ENCODE measurements around the gene AK9.
A peak's percentile ranks its signal among the peaks of the same experiment; 100 is the strongest.
"Not testable (repeated sequence)": the region's sequence is repeated elsewhere in the genome, so short reads cannot be mapped to it uniquely, and the experiment has no call there.

AK9 gene

DNA sequence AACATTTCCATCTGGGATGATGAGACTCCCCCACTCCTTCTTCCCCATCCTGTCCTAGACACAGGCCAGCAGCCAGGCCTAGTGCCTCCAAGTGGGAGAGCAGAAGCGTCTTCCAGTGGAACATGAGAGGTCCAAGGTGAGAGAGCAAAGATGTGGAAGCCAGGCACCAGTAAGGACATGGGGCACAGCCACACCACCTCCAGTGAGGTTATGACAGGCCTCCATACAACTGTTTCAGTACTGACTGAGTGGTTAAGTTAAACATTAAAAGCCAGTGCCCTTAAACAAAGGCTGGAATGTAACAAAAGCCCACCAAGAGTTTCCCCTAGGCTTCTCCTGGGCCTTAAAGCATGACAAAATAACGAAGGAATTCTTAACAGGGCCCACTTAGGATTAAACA, 213.3 kb downstream of the AK9 start:
- DNase-seq = no peak

DNA sequence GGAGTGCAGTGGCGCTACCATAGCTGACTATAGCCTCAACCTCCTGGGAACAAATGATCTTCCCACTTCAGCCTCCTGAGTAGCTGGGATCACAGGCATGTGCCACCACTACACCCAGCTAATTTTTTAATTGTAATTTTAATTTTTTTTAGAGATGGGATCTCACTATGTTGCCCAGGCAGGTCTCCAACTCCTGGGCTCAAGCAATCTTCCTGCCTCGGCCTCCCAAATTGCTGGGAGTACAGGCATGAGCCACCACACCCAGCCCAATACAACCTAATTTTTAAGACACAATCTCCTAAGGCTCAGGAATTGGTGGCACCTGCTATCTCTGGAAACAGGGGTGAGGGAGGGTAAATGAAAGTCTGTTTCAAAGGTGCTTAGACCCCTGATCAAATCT, 213.8 kb downstream of the AK9 start:
- no peak for DNase-seq

DNA sequence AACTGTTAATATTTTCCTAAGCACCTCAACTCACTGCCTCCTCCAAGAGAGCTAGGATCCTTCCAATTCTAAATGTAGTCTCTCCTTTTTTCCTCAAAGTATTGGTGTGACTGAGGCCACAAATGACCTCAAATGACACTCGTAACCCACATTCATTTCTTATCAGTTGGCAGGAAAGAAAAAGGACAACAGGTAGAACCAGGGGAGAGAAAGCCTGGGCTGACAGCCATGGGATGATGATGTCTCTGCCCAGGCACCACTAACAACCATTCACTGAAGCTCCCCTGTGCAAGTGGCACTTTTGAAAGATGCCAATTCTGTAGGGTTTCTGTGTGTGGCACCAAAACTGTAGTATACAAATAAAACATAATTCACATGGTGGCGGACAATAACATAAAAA, 215.4 kb downstream of the AK9 start:
- DNase-seq = no peak

DNA sequence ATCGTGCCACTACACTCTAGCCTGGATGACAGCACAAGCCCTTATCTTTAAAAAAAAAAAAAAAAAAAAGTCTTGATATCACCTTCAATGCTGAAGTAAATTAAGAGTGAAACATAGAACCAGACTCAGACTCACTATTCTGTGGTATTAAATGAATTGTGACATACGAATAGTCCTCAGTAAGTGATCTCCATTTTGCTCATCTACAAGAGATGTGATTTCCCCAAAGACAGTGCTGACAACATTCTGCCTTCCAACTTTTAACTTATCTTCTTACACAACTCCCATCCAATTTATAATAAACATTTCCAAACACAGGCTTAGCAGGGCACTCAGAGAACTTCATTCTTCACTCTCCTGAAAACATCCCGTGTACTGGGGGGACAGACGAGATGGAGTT, 216.0 kb downstream of the AK9 start:
- no peak for DNase-seq

DNA sequence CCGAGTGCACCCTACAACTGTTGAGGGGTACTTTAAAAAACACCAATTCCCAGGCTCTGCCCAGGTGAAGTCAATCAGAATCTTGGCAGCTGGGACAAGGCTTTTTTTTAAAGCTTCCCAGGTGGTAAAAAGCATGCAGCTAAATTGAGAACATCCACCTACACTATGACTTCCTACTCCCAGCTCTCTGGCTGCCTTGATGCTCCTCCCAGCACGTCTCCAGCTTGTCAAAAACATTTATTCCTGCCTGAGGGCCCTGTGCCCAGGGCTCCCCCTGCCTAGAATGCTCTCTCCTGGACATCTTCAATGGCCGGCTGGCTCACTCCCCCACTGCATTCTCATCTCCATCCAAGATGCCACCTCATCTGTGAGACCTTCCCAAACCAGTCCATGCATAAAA, 217.9 kb downstream of the AK9 start:
- no peak for DNase-seq

DNA sequence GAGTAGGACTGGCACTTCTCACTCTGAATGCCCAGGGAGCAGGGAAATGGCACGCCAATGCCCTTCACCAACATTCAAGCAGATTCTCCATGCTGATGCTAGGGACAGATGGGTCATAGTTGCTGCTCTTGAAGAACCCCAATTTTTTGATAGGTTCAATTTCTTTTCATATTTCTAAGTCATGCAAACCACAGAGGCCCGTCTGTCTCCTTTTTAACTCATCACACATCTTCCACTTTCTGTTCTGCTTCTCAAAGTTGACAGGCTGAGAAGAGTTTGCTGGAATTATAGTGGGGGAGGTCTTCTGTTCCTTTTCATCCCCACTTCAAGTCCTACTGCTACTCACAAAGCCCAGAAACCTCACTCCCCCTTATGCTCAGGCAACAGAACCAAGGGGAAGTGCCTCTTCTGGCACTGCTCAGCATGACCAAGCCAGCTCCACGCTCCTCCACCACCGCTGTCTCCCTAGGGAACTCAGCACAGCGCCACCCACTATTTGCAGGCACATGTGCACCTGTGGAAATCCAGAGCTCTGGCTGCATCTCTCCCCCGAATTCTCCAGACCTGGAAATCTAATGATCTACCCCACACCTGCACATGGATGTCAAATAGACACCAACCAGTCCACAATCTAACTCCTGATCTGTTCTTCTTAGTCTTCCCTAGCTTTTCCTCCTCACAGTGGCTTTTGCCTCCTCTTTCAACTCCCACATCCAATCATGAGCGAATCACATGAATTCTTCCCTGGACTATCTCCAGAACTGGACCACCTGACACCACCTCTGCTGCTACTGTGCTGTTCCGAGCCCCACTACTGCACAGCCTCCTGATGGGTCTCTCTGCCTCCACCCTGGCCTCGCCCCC, 218.6 kb downstream of the AK9 start:
- DNase-seq = no peak

DNA sequence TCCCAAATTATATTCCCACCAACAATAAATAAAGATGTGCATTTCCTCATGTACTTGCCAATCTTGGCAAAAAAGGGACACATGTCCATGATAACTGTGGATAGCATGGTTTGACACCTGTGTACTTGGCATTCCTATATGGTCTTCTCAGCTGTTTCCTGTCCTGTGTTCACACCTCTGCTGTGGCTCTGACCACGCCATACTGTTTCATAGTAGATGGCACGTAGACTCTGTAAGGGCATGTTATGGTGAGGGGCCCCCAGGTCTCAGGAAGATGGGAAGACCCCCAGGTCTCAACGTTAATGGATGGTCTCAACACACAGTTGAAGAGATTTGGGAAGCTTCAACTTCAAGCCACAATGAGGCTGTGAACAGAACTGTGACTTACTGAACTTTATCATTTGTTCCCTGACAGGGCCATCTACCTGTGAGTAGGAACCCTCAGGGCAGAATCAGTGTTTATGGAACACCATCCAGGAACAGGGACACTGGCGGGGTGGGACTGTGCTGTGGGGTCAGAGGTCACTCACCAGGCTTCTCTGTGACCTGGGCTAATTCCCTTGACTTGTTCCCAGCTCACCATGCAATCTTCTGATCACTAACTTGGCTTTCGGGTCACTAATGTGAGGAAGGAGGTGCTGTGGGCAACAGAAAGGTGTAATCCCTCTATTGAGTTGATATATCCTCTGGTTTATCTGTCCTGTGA, 219.7 kb downstream of the AK9 start:
- DNase-seq = no peak

DNA sequence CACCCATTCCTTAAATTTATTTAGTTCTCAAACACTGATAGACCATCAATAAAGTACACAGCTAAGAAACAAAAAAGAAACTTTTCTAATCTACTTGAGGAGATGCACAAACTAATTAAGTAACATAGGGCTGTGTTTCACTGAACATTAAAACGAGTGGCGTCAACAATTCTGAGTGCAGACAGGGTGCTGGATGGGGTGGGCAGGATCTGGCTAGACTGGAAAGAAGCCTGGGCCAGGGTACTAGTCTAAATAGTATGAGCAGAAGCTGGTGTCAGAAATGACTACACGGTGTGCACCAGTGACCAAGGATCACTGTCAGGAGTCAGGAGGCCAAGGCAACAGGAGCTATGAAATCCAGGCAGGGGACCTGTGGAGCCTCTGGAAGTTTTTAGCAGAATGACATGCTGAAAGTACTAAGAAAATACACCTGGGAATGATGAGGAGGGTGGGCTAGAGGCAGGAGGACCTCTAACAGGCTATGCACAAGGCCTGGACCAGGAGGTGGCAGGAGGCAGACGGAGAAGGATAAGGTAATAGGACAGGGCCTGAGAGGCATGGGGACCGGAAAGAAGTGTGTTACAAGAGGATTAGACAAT, 221.3 kb downstream of the AK9 start:
- no peak for DNase-seq

DNA sequence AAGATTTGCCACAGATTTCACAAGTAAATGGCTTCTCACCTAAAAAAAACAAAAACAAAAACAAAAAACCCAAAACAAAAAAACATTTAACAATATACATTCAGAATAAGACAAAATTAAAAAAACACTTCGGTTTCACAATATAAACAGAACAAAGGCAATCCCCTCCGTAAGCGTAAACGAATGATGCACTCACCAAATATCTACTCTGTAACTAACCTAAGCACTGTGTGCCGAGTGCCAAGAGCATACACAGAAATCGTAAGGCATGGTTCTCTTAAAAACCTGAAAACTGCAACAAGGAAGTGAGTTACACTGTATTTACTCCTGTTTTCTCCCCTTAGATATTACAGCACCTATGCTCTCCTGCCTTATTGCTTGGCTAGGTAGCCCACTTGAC, 223.3 kb downstream of the AK9 start:
- no peak for DNase-seq

DNA sequence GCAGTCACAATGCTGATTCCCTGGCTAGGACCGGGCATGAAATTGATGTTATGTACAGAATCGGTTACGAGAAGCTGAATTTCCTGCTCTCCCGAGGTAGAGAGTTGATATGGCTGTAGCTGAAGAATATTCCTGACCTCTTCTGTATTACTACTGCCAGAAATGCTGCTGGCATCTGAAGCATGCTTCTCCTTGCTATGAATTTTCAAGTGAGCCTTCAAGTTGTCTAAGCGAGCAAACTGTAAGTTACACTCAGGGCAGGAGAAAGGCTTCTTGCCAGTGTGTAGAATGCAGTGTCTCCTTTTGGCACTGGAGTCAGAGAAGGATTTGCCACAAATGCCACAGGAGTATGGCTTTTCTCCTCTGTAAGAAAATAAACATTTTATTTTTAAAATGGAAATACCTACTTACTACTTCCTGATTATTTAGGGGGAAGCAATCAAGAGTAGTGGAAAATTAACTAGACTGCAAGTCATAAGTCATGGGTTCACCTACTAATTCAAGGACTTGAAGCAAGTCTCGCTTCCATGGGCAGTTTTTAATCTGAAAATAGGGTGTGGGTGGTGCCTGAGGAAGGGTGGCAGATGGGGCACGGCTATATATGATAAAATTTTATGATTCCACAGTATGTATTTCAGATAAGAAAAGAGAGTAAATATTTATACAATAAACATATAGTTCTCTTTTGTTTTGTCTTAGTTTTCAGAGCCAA, 224.6 kb downstream of the AK9 start:
- no peak for DNase-seq

DNA sequence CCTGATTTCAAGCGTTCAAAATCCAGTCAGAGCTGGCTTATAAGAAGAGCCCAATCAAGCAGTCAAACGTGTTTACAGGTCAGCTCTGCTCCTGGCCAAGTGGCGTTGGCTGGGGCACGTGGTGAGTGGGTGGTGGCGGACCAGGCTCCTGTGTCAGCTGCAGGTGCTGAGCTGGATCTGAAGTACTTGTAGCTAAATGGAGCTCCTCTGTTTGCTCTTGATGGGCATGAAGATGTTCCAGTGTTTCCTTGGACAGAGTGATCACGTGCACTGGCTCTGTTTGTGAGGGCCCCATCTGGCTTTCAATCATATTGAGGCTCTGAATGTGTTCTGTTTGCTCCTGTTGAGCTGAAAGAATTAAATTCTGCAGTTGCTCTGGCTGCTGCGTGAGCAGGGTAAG, 225.2 kb downstream of the AK9 start:
- no peak for DNase-seq

DNA sequence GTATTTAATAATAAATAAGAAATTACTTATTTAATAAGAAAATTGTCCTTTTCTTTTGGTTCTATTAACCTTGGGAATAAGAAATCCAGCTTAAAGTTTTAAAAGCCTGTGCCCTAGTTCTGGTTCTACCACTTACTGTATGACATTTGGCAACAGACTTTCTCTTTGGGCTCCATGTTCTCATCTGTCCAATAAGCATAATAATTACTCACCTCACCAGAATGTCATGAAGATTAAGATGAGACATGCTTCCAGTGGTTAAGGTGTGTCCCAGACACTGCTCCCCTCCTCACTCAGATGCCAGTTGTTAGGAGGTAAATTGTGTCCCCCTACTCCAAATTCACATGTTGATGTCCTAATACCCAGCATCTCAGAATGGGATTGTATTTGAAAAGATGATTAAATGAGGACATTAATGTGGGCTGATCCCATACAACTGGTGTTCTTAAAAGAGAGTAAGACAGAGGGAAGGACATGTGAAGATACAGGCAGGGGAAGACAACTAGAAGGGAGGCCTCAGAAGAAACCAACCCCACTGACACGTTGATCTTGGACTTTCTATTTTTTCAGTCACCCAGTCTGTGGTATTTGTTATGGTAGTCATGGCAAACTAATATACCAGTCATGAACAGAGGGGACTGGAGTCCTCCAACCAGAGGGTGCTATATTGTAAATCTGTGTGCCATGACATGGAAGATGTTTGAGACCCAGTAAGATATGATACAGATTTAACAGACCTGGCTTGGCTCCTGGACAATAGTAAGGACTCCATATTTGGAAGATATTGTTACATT, 229.1 kb downstream of the AK9 start:
- no peak for DNase-seq

DNA sequence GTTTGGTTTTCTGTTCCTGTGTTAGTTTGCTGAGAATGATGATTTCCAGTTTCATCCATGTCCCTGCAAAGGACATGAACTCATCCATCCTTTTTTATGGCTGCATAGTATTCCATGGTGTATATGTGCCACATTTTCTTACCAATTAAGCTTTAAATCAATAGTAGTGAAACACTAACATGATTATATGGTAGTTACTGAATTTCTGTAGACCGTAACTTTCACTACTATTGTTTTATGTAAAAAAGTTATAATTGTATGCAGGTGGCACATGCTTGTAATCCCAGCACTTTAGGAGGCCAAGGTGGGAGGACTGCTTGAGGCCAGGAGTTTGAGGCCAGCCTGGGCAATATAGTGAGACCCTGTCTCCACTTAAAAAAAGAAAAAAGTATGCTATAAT, 229.8 kb downstream of the AK9 start:
- DNase-seq = not testable (repeated sequence)

DNA sequence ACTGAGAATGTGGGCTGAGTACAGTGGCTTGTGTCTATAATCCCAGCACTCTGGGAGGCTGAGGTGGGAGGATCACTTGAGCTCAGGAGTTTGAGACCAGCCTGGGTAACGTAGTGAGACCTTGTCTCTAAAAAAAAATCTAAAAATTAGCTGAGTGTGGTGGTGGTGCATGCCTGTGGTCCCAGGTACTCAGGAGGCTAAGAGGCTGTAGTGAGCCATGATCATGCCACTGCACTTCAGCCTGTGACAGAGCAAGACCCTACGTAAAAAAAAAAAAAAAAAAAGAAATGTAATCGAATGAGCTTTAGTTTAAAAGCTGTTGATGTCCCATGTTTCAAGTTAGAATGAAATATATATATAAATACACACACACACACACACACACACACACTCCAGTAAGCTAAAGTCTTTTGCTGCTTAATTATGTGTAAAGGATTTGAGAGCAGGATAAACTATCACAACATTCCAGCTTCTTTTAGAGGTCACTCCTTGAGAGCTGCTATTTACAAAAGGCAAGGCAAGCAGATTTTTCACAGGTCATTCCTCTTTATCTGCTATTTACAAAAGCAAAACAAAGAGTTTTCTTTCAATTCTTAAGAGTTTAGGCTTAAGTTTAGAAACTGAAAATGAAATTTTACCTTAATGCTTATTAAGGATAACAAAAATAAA, 230.7 kb downstream of the AK9 start:
- DNase-seq = no peak

DNA sequence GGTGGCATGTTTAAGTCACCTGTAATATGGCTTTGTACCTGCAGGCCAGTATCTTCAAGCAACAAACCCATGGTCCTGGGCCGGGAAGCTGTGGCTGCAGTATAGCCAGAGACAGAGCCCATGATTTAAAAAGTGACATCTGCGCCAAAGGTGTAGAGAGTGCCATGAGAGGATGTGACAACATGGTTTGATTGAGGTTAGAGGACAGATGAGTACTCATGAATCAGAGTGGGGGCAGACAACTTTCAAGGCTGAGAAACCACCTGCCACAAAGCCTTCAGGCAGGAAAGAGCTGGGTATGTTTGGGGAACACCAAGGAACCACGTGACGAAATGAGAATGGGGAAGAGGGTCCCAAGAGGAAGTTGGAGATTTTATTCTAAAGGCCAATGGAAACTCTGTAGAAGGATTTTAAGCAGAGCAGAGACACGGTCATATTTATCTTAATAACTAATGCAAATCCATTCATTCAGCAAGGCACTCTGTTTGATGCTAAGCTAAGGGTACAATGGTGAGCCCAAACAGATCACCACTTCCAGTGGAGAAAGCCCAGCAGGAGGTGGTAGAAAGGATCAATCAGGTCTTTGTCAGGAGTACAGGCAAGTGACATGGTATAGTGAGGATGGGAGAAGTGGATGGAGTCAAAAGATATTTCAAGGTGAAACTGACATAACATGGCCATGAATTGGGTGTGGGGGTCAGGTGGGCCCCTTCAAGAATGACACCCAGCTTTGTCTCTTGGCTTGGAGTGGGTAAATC, 232.0 kb downstream of the AK9 start:
- peak; percentile 75 for DNase-seq

DNA sequence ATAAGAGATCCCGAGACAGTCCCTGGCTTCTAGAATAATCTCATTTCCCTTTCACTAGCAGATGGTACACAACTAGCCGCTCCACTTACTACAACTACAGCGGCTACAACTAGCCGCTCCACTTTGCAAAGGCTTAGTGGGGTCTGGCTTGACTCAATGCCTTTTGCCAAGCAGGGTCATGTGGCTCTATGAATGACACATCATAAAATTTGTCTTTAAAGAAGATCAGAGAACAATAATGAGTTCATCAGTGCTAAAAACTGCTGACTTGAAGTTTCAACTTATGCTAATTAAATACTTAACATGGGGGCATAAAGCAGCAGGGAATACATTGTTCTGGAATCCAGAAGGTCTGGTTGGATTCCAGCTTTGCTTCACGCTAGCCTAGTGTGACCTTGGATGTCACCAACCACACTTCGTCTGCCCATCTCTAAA, 233.4 kb downstream of the AK9 start:
- no peak for DNase-seq

DNA sequence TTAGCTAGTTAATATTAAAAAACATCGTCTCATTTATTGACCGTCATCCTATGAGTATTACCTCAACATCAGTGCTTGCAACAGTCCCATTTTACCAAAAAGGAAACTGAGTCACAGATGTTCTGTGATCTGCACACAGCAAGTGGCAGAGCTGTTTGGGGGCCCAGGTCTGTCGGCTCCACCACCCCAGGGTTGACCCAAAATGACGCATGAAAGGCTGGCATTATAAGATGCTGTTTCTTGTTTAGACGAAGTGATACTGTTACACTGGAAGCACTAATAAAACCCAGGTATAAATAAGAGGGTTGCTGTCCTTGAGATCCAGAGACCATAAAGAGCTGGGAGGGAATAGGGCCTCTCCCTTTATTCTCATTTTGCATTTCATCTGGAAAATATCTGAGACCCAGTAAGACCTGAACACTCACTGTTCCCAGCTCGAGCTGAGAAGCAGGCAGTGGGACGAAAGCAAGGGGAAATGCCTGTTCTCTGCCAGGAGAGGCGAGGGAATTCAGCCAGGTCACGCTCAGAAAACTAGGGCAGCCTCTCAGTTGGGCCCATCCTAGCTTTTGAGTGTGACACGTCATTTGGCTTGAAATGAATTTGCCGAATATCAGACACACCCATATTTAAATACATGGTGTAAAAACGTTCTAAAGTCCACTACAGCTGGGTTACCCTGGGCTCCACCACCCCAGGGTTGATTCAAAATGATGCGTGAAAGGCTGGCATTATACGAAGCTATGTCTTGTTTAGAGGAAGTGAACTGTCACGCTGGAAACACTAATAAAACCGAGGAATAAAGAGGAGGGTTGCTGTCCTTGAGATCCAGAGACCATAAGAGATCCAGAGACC, 234.1 kb downstream of the AK9 start:
- DNase-seq = no peak

DNA sequence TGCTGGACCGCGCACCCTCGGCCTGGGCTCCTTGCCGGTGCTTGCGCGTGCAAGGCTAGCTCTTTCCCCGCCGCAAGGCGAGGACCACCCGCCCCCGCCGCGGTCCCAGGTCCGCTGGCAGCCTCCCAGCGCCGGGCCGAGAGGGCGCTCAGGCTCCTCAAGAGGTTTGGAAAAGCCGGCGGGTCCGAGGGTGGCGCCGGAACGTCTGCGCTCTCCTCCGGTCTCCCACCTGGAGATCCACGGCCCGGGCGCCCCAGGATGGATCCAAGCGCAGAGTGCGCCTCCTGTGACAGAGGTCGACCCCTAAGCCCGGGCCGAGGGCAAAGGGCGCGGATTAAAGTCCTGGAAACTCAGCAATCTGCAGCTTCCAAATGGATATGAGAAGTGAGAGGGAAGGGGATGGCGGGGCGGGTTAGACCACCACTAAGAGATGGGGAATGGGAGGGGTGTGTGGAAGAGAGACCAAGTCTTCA, 234.9 kb downstream of the AK9 start:
- no peak for DNase-seq

DNA sequence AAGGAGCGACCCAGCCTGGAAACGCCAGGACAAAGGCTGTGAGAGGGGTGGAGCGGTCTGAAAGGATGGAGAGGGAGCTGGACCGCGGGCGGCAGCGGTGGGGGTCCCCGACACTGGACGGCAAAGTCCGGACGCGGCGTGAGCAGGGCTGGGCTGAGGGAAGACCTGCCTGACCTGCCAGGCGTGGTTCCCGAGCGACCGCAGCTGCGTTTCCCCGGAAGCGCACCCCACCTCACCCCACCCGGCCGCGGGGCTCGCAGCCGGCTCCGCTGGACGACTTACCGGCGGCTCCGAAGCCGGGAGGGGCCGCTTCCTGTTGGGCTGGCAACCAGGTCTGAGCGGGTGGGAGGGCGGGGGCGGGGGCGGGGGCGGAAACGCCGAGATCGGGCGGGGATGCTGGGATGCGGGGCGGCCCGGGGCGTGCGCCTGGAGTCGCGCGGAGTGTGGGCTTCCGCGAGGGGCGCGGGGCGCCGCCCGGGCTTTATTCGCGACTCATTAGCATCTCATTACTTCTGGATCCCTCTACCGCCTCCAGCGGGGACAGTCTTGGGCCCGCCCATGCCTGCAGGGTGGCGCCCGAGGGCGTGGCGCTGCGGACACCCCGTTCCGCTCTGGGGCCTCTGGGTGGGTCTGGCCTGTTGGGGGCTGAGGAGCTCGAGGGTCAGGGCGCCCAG, 235.4 kb downstream of the AK9 start, which contains the start of gene MICAL1:
TSS of gene MICAL1 (minus strand) at position 336 of the 674 bp plus-strand sequence. CDS start 1,576 bp downstream, outside the sequence.
- peak; percentile 84 for DNase-seq
